HG03378 (cell line): Measurements from ENCODE around the gene FOXD1.

Experiments used
- ATAC-seq: cut with Tn5 transposase; IDR thresholded peaks from one replicate; pipeline ENCODE4 v1.9.1; 2021; ENCODE audit warnings: mild to moderate bottlenecking, moderate library complexity; ENCODE audit not compliant: unreplicated experiment

FOXD1 gene

DNA sequence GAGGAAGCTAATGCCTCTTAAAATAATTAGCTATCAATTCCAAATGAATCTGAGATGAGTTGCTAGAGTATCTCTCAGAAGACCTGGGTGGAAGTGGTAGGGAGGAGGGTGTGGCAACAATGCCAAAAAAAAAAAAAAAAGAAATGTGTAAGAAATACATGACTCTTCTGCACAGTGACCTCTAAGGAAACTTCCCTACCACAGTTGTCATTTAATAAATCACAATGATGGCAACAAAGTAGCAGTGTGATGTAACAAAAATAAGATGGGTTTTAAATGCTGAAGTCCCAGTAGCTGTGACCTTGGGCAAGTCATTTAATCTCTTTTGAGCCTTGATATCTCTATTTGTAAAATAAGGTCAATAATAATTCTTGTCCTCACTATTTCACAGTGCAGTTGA lies 7.2 kb downstream of the FOXD1 start:
- ATAC-seq = no peak

GRCh38 chr5:73440262-73440661 lies 8.3 kb downstream of the FOXD1 start:
- ATAC-seq = no peak

GRCh38 chr5:73438645-73439470 lies 9.7 kb downstream of the FOXD1 start:
- ATAC-seq = no peak

DNA sequence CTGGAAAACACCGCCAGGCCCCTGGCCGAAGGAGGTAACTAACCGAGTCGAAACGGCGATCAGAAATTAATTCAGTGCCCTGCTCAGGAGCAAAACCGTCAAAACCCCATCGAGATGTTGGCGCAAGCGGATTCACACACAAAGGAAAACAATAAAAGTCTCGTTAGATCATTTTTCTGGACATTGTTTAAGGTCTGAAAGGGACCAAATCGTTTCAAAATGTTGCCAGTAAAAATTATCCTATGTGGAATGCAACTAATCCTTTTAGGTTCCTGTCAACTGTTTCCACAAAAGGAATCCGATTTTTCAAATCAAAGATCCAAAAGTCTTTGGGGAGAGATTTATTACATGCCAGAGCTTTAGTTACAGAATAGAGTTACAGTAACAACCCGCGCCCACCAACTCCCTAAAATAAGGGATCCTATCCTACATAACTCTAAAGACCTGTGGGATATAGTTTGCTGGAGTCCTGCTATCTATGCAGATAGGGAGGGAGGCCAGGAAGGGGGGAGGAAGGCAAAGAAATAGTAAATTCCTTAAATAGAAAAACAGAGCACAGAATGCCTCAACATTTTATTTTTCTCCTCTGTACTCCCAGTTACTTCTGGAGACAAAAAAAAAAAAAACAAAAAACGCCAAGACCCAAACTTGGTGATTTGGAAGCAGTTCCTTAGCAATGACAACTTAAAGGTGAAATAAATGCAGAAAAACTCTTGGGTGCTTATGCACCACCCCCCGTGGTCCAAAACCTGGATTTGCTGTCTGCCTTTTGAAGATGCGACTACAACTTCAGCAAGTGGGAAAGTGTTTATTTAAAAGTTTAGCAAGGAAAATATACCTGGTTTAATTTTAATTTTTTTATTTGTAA lies 10.6 kb downstream of the FOXD1 start:
- no peak for ATAC-seq

GRCh38 chr5:73437101-73437776 lies 11.3 kb downstream of the FOXD1 start:
- no peak for ATAC-seq

DNA sequence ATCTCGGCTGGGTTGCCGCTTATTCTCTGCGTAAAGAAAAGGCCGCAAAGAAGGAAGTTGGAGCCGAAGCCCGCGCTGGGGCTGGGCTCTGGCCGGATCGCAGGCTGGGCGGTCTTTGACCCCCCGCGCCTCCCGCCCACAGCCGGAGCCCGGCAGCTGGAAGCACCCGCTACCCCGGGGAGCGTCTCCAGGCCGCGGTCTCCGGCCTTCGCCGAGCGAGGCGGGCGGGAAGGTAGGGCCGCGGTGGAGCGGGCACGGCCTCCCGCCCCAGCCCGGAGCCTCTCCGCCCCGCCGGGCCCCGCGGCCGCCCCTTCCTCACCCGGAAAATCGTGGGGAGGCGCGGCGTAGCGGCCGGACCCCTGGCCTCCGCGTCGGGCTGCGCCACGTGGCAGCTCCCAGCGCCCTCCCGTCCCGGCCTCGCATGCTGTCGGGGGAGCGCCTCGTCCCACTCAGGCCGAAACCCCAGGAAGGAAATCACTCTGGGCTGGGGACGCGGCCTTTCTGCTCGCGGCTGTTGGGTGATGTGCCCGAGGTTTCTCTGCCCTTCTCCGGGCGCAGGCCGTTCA lies 12.0 kb downstream of the FOXD1 start:
- no peak for ATAC-seq

- no peak for ATAC-seq
These were observed 12.6 kb downstream of the FOXD1 start for GRCh38 chr5:73435759-73436534.

DNA sequence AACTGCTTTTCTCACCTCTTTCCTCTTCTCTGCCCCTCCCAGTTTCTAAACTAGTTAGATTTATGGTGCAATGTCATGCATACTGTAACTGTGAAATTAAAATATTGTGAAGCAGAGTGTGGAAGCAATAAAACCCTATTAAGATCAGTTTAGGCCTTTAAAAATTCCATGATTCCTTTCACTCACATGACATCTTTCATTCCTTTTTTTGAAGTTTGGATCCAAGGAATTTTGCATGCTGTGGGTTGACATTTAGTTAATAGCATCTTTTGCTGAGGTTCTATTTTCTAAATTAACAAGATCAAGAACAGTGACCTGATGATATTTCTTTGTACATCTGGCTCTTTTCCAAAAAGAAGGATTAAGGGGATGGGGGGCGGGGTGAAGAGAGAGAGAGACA lies 13.7 kb downstream of the FOXD1 start:
- ATAC-seq = no peak

- no peak for ATAC-seq
These were observed 14.1 kb downstream of the FOXD1 start for GRCh38 chr5:73434461-73434860.

- no peak for ATAC-seq
These were observed 14.6 kb downstream of the FOXD1 start for GRCh38 chr5:73433982-73434342.

DNA sequence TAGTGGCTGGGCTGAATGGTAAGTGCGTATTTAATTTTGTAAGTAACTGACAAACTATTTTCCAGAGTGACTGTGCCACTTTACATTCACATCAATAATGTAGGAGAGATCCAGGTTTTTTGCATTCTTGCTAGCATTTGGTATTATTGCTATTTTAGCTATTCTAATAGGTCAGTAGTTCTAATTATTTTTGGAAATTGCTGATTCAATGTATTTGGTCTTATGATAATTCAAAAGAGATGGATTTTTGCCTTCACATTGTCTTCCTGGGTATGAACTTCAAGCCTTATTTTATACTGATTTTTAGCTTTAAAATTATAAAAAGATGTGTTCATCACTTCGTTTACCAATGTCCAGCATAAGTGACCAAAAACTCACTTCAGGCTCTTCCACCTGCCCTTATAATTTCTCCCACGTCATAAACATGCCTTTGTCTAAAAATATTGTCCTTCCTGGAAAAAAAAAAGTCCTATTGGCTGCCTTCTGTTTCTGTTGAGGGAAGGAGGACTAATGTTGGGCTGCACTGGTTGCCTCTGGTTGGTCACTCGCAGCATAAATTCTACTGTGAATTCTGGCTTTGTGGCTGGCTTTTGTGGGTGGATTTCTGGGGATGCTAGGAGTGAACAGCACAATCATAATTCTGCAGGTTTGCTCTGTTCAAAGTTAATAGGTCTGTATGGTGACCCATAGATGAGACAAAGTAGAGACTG lies 15.2 kb downstream of the FOXD1 start:
- ATAC-seq = no peak

DNA sequence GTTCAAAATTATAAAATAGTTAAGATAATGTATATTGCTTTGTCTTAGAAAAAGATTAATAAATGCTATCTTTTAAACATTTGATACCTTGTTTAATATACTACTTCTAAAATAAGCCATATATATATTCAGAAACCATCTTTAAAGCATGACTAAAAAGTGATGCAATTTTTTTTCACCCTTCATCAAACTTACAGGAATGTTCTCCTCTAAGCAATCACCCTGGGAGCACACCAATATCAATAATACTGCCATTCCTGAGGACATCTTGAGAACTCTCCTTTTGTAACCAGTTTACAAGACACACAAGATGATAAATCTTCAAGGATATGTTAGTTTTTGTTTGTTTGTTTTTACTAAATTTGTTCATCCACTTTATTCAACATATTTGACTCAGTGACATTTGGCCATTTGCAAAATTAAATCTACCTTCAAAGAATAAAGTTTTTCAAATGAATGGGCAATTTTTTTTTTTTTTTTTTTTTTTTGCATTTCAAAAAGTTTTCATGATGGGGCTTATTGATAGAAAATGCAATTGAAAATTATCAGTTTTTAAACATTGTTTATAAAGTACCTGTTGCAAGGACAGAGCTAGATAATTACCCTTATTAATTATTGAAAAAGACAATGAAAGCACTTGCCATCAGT lies 17.2 kb downstream of the FOXD1 start:
- ATAC-seq = no peak

DNA sequence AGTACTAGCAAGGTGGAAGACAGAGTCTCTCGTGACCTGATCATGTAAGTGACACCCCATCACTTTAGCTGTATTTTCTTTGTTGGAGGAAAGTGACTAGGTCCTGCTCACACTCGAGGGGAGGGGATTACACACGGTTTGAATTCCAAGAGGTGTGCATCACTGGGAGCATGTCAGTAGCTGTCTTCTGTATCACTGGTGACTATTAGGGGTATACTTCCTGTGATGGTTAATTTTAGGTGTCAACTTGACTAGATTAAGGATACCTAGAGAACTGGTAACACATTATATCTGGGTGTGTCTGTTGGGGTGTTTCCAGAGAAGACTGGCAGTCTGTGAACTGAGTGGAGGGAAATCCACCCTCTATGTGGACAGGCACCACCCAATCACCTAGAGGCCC lies 22.5 kb downstream of the FOXD1 start:
- no peak for ATAC-seq

DNA sequence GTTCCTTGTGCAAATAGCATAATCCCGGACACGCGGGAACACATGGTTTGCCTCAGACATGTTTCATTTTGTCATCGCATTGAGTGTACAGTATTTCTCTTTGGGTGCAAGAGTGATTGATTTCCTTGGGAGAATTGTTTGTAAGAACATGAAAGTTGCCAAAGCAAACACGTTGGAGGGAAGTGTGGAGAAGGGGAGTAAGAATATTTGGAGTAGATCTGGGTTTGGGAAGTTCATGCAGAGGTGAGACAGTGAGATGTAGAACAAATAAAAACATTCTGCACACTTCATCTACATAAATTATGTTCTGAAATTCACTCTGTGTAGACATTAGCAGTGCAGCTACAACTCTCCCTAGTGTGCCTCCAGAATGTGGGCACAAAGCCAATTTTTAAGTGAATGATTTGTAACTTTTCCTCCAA lies 24.0 kb downstream of the FOXD1 start:
- no peak for ATAC-seq

DNA sequence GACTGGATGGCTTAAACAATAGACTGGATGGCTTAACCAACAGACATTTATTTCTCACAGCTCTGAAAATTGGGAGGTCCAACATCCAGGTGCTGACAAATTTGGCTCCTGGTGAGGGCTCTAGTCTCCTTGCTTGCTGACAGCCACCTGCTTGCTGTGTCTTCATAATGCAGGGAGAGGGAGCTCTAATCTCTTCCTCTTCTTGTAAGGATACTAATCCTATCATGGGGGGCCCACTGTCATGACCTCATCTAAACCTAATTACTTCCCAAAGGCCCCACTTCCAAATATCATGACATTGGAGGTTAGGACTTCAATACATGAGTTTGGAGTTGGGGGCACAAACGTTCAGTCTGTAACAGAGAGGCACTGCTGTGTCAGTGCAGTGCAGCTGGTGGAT lies 26.4 kb downstream of the FOXD1 start:
- no peak for ATAC-seq

- ATAC-seq = no peak
These were observed 27.9 kb downstream of the FOXD1 start for GRCh38 chr5:73420666-73421065.

DNA sequence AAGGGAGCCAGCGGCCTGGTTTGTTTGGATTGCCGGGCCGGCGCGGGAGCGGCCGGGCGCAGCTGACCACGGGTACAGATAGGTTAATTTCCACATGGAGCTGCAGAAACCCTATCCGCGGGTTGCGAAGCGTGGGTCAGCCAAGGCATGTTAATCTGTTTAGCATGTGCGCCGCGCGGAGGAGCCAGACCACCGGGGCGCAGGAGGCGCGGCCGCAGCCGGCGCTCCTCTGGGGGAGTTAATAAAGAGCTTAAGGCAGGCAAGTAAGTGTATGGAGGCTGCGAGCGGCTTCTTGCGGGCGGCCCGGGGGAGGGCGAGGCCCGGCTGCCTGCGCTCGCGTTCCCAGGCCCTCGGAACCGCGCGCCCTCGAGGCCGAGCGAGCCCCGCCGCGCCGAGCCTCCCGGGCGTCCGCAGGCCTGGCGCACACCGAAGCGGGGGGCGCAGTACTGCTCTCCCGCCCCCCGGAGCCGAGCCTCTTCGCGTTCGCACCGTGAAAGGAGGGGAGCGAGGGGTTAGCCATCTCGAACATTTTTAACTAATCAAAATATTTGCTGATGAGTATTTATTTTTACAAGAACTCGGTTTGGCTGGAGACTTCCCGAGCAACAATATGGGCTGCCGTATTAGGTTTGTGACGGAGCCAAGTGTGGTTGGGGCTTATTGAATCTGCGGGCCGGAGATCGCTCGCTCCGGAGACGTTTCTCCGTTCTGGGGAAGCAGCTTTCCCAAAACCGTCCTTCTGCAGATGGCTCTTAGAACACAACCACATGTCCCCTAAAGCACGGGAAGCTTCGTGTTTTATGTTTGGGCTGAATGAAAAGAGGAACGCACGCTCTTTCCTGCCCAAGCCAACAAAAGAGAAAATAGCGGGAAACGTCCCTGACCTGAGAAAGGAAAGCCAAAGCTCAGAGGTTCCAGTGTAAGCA lies 28.8 kb downstream of the FOXD1 start:
- no peak for ATAC-seq

DNA sequence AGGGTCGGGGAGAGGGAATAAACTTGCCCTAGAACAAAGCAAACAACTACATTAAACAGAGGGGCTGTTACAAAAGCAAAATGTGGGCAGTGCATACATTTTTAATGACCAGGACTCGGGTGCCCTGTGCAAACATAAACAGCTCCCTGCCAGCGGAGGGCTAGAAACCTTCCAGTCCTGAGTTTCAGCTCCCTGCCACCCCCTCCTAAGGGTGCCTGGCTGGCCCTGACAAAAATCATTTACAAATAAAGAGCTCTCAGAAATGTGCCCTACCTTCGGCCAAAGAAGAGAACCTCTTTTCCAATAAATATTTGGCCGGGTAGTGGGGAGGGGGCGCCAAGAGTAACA lies 29.5 kb downstream of the FOXD1 start:
- ATAC-seq = no peak
